ENCODE data around the gene SLC4A7.

GRCh38 chr3:27376109-27376772 lies 107.9 kb downstream of the SLC4A7 start:
- TF ChIP-seq, protein P1, sequence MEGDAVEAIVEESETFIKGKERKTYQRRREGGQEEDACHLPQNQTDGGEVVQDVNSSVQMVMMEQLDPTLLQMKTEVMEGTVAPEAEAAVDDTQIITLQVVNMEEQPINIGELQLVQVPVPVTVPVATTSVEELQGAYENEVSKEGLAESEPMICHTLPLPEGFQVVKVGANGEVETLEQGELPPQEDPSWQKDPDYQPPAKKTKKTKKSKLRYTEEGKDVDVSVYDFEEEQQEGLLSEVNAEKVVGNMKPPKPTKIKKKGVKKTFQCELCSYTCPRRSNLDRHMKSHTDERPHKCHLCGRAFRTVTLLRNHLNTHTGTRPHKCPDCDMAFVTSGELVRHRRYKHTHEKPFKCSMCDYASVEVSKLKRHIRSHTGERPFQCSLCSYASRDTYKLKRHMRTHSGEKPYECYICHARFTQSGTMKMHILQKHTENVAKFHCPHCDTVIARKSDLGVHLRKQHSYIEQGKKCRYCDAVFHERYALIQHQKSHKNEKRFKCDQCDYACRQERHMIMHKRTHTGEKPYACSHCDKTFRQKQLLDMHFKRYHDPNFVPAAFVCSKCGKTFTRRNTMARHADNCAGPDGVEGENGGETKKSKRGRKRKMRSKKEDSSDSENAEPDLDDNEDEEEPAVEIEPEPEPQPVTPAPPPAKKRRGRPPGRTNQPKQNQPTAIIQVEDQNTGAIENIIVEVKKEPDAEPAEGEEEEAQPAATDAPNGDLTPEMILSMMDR (conservative IDR thresholded peaks at IDR 0.05 in 1 of 2, IDR thresholded peaks at IDR 0.05 in 1 of 2; ENCODE audit: extremely low read depth in 1 of 2, insufficient read depth in 1 of 2, low read depth in 1 of 2, low read length in 2 of 2), result no peak
- TF ChIP-seq EZH2 (IDR thresholded peaks at IDR 0.05; ENCODE audit: borderline replicate concordance, low read length), result no peak

Measured in mammary epithelial cell (primary cell).